ENCODE data around the gene OR52H1. TPM values are rescaled to one million over a fixed set of nuclear protein-coding genes. Genes with fewer than 3 reads are reported as not detected.

Gene OR52H1
- total RNA-seq, 4 donors from 2014 or later = 0.79 TPM; not detected in 3

DNA sequence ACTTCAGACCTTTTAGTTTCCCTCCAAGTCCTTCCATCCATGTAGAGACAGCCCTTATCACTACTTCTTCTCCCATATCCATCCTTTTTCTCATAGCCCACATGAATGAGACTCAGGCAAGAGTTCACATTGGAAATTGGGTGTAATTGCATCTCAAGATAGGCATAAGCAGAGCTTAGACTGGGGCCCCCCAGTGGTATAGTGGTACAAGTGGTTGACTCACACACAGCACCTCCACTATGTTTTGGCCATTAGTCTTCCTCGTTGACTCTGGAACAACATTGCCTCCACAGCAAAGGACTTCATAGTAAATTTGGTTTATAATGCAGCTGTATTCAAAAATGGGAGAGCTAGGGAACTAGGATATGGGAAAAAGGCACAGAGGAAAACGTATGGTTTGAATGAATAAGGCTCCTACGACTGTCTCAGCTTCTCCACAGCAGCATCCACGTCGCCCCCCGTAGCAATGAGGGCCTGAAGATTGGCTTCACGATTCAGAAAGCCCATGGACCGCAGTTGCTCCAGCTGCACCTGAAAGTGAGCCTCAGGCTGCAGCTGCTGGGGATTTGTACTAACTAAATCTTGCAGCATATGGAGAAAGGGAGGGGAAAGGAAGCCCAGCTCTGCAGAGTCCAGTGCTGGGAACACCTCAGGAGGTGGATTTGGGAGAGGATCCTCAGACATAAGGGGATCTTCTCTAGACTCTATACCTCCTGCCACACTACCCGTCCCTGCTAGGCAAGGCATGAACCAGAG is 41.0 kb downstream of the OR52H1 start:
- H3K9me3 ChIP-seq = no peaks in the 10 kb centered on the region
- DNase-seq = no peak
- H3K36me3 ChIP-seq = no peaks in the 10 kb centered on the region
- H3K4me1 ChIP-seq = no peaks in the 10 kb centered on the region
- 78 to 90% methylated on average over 5 to 9 of the region's 9 CpGs for WGBS, 2 donors (ENCODE audit: low coverage in 1 of 2)
- no peak overlapping the region for H3K27ac ChIP-seq
- no peaks in the 10 kb centered on the region for H3K27me3 ChIP-seq
- H3K4me3 ChIP-seq = no peak overlapping the region
- TF ChIP-seq EP300 (IDR thresholded peaks at IDR 0.05; ENCODE audit: low read depth) = no peak
- TF ChIP-seq, protein P1, sequence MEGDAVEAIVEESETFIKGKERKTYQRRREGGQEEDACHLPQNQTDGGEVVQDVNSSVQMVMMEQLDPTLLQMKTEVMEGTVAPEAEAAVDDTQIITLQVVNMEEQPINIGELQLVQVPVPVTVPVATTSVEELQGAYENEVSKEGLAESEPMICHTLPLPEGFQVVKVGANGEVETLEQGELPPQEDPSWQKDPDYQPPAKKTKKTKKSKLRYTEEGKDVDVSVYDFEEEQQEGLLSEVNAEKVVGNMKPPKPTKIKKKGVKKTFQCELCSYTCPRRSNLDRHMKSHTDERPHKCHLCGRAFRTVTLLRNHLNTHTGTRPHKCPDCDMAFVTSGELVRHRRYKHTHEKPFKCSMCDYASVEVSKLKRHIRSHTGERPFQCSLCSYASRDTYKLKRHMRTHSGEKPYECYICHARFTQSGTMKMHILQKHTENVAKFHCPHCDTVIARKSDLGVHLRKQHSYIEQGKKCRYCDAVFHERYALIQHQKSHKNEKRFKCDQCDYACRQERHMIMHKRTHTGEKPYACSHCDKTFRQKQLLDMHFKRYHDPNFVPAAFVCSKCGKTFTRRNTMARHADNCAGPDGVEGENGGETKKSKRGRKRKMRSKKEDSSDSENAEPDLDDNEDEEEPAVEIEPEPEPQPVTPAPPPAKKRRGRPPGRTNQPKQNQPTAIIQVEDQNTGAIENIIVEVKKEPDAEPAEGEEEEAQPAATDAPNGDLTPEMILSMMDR (IDR thresholded peaks at IDR 0.05) = no peak
- TF ChIP-seq POLR2AphosphoS5 (IDR thresholded peaks at IDR 0.05) = no peak
- TF ChIP-seq POLR2A (IDR thresholded peaks at IDR 0.05) = no peak
- in situ Hi-C loops (cut with MboI; ENCODE audit: low pct_ligation_motif_present in 1 of 4, low pct_unique_long_range_greater_than_20kb in 1 of 4, low sequenced_read_pairs in 3 of 4) = no loop called here
- intact Hi-C loops (cut with DNase I; ENCODE audit: low total_unique reads) = no loop called here

DNA sequence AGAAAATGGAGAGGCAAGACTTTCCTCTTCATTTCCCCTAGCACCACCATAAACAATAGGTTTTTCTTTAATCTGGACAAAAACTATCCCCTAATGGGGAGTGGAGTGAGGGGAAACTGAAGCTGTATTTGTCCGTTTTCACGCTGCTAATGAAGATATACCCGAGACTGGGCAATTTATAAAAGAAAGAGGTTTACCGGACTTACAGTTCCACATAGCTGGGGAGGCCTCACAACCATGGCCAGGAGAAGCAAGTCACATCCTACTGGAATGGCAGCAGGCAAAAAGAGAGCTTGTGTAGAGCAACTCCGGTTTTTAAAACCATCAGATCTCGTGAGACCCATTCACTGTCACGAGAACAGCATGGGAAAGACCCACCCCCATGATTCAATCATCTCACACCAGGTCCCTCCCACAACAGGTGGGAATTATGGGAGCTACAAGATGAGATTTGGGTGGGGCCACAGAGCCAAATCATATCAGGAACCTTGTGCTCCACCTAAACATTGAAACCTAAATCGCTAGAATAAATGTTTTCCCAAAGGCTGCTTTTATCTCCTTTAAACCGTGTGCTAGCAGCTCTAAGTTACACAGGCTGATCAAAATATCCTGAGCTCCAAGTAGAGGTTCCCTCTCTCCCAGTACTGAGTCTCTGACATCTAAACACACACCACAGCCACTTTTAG is 42.8 kb downstream of the OR52H1 start:
- no peak for TF ChIP-seq POLR2AphosphoS5 (IDR thresholded peaks at IDR 0.05)
- TF ChIP-seq, protein P1 (IDR thresholded peaks at IDR 0.05) = no peak
- 88 to 89% methylated on average over 6 to 9 of the region's 9 CpGs for WGBS, 2 donors (ENCODE audit: low coverage in 1 of 2)
- intact Hi-C loops (cut with DNase I; ENCODE audit: low total_unique reads) = no loop called here

DNA sequence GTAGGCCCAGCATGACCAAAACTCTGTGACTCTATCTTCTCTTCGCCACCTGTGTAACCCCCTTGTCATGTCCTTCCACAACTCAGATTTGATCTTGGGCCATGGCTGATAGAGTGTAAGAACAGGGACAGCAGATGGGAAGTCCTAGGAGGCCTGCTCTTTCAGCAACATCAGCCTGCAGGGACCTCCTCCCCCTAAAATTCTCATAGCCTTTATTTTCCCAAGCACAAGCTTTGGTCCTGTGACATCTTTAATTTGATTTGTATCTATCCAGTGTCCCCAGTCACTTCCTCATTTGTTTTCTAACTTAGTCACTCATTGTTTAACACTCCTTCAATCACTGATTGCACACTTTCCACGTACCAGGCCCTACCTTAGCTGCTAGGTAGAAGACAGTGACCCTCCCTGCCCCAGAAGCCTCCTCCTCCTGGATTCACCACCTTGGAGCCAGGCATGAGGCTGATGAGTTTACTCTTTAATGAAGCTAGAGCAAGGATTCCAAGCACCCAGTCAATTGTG is 43.9 kb downstream of the OR52H1 start:
- intact Hi-C loops (cut with DNase I; ENCODE audit: low total_unique reads) = no loop called here
- Histone ChIP-seq H3K4me1 (no peaks in the 10 kb centered on the region), H3K9me3 (no peaks in the 10 kb centered on the region), H3K27me3 (no peaks in the 10 kb centered on the region), H3K4me3 (no peak overlapping the region), H3K36me3 (no peaks in the 10 kb centered on the region), H3K27ac (no peak overlapping the region)
- in situ Hi-C loops (cut with MboI; ENCODE audit: low pct_ligation_motif_present in 1 of 4, low pct_unique_long_range_greater_than_20kb in 1 of 4, low sequenced_read_pairs in 3 of 4) = no loop called here
- WGBS, 2 donors (ENCODE audit: low coverage in 1 of 2) = 60 to 68% methylated on average over 1 to 2 of the region's 2 CpGs
- TF ChIP-seq, protein P1 (IDR thresholded peaks at IDR 0.05) = no peak
- TF ChIP-seq EP300 (IDR thresholded peaks at IDR 0.05; ENCODE audit: low read depth) = no peak
- TF ChIP-seq POLR2AphosphoS5 (IDR thresholded peaks at IDR 0.05) = no peak
- no peak for TF ChIP-seq POLR2A (IDR thresholded peaks at IDR 0.05)
- no peak for DNase-seq

More for the DNA sequence above, 42.8 kb downstream of the OR52H1 start:
- H3K9me3 ChIP-seq = no peaks in the 10 kb centered on the region
- H3K4me1 ChIP-seq = no peaks in the 10 kb centered on the region
- no peaks in the 10 kb centered on the region for H3K27me3 ChIP-seq
- in situ Hi-C loops (cut with MboI; ENCODE audit: low pct_ligation_motif_present in 1 of 4, low pct_unique_long_range_greater_than_20kb in 1 of 4, low sequenced_read_pairs in 3 of 4) = no loop called here
- no peaks in the 10 kb centered on the region for H3K36me3 ChIP-seq
- DNase-seq = no peak
- no peak overlapping the region for H3K4me3 ChIP-seq
- H3K27ac ChIP-seq = no peak overlapping the region

DNA sequence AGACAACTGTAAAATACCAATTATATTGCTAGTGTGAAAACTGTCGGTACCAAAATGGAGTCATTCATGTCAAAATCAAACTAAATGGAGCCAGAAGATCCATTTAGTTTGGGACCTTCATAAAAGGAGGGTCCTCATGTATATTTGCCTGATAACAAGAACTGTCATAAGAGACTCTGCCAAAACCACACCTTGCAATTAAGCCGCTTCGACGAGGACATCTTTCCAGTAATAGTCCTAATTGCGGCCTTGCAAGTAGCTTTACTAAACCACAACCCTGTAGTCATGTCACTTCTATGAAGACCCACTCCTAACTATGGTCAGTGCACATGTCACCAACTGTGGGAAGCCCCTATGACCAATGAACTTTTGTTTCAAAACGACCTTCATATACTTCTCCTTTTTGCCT is 47.9 kb downstream of the OR52H1 start:
- H3K27me3 ChIP-seq = no peaks in the 10 kb centered on the region
- intact Hi-C loops (cut with DNase I; ENCODE audit: low total_unique reads) (no loop called here), in situ Hi-C loops (cut with MboI; ENCODE audit: low pct_ligation_motif_present in 1 of 4, low pct_unique_long_range_greater_than_20kb in 1 of 4, low sequenced_read_pairs in 3 of 4) (no loop called here)
- no peaks in the 10 kb centered on the region for H3K9me3 ChIP-seq
- no peak overlapping the region for H3K27ac ChIP-seq
- H3K4me3 ChIP-seq = no peak overlapping the region
- TF ChIP-seq, protein P1 (IDR thresholded peaks at IDR 0.05) = no peak
- TF ChIP-seq EP300 (IDR thresholded peaks at IDR 0.05; ENCODE audit: low read depth) (no peak), POLR2A (IDR thresholded peaks at IDR 0.05) (no peak), POLR2AphosphoS5 (IDR thresholded peaks at IDR 0.05) (no peak)
- H3K36me3 ChIP-seq = no peaks in the 10 kb centered on the region
- no peaks in the 10 kb centered on the region for H3K4me1 ChIP-seq
- DNase-seq = no peak
- 76 to 100% methylated on average over 1 to 6 of the region's 6 CpGs for WGBS, 2 donors (ENCODE audit: low coverage in 1 of 2)
